ENCODE data around the gene MMP2.

The MMP2 gene

GRCh38 chr16:55521792-55522191 is 42.8 kb downstream of the MMP2 start:
- DNase-seq = no peak

DNA sequence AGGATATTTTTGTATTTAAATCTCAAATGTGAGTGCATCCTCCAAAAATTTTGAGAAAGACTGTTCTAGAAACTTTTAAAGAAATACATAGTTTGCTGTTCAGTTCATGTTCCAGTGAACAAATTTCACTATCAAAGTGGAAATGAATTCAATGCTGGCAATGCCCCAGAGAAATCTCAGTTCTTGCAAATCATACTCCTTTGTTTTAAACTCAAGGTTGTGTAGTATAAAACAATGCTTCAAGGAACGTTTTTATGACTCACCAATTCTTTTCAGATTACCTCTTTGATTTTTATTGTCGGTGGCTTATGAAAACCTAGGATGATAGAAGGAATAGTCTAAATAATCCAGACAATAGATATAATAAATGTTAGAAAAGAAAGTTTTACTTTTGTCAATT is 47.4 kb downstream of the MMP2 start:
- no peak for DNase-seq

- no peak for DNase-seq
Measured at GRCh38 chr16:55527885-55528284, 48.9 kb downstream of the MMP2 start.

DNA sequence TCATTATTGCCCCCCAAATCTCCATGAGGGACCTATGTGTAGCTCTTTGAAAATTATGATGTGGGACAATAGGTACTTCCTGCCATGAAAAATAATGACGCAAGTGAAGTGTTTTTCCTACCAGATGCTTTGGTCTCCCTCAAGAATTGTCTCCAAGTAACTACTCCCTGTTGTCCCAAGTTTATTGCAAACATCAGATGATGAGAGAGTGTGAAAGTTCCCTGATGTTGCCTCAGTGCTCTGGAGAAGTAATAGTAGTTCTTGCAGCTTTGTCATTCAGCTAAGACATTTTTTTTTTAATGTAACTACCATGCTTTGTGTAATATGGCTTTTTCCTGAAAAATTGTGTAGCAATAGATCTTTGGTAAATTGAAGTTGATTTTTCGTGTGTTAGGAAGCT is 50.0 kb downstream of the MMP2 start:
- DNase-seq = no peak

- no peak for DNase-seq
Measured at GRCh38 chr16:55530316-55530856, 51.4 kb downstream of the MMP2 start.

GRCh38 chr16:55532227-55532626 is 53.2 kb downstream of the MMP2 start:
- DNase-seq = no peak

DNA sequence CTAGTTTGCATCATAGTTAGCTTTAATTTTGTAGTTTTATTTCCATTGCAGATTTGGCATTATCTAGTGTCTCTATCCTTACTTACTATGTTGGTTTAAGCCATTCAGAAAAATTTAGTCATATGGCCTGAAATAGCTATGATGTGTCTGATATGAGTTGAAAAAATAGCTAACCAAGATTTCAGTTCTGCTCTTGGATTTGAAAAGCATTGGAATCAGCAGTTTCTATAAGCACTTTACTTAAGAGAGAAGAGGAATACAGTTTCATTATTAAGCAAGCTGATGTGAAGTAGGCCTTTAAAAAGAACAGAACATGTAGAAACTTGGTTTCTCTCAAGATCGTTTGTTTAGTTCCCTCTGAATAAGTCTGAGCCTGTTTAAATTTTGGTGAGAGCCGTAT is 55.8 kb downstream of the MMP2 start:
- no peak for DNase-seq

DNA sequence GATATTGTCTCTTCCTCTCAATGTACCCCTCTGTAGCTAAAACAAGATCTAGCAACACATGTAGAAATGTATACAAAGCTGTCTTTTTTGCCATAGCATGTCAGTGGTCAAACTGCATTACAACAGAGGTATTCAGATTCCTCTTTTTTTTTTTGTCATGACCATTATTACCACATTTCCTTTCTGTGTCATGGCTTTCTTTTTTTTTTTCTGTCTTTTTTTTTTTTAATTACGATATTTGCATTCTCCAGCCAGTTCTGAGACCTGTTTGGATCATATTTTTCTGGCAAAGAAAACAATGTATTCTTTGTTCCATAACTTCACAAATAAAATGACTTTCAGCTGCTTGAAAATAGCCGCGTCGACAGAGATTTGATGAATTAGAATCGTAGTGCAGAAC is 60.1 kb downstream of the MMP2 start:
- no peak for DNase-seq

GRCh38 chr16:55539488-55539887 is 60.5 kb downstream of the MMP2 start:
- no peak for DNase-seq

DNA sequence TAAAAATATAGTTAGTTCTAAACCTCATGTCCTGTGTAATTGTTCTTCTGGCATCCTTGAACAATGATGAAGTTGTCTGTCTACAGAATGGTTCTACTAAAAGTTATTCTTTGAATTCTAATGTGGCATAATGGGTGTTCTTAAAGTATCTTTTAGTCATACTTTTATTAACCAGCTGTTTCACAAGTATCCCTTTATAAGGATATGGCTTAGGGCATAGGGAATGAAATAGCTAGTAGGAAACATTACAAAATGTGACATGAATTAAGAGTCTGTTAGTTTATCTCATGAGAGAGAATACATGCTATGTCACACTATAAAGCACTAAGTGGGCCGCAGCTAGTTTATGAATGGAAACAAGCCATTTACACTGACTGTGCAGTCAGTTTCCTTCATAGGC is 61.2 kb downstream of the MMP2 start:
- DNase-seq = no peak

- no peak for DNase-seq
Measured at GRCh38 chr16:55542459-55543082, 63.6 kb downstream of the MMP2 start.

DNA sequence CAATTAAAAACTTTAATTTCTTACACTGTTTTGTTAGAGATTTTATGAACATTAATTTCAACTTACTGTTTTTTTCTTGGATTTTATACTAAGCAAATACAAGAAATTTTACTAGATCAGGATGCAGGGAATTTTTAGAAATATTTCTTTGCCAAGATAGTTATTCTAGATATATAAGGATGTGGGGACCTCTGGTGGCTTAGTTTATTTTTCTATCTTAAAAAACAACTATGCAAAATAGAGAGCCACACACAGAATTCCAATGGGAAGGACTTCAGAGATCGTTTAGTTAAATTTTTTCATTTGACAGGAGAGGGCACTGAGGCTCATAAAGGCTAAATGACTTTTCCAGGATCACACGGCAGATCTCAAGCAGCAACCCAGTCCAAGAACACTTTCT is 64.5 kb downstream of the MMP2 start:
- no peak for DNase-seq

DNA sequence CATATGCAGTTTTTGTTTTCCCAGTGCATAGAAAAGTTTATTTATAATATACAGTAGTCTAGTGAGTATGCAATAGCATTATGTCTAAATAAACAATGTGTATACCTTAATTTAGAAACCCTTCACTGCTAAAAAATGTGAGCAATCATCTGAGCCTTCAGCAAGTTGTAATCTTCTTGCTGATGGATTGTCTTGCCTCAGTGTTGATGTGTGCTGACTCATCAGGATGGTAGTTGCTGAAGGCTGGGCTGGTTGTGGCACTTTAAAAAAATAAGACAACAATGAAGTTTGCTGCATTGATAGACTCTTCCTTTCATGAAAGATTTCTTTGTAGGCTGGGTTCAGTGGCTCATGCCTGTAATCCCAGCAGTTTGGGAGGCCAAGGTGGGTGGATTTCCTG is 73.6 kb downstream of the MMP2 start:
- no peak for DNase-seq

GRCh38 chr16:55555436-55555835 is 76.4 kb downstream of the MMP2 start:
- DNase-seq = no peak
